EH (cell line): ENCODE measurements around the gene VDAC2.
"Not testable (repeated sequence)": the region's sequence is repeated elsewhere in the genome, so short reads cannot be mapped to it uniquely, and the experiment has no call there.

ENCODE experiments used
- DNase-seq: peaks from one replicate; pipeline ENCODE4 v3.0.0-alpha.2; 2015; ENCODE audit warnings: low read depth

VDAC2 gene

DNA sequence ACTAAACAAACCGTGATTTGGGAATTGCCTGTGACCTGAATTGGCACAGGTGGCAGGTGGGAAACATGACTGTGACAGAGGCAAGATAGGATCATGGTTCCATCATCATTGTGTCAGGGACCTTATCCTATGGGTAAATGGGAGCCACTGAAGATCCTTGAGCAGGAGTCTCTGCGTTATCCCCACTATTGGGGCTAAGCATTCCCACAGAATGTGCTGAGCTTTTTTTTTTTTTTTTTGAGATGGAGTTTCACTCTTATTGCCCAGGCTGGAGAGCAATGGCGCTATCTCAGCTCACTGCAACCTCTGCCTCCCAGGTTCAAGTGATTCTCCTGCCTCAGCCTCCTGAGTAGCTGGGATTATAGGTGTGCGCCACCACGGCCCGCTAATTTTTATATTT, 10.6 kb upstream of the VDAC2 start:
- not testable (repeated sequence) for DNase-seq

- no peak for DNase-seq
Measured at GRCh38 chr10:75201793-75202307, 8.7 kb upstream of the VDAC2 start.

GRCh38 chr10:75202321-75203045, 8.1 kb upstream of the VDAC2 start:
- DNase-seq = peak; percentile 90

DNA sequence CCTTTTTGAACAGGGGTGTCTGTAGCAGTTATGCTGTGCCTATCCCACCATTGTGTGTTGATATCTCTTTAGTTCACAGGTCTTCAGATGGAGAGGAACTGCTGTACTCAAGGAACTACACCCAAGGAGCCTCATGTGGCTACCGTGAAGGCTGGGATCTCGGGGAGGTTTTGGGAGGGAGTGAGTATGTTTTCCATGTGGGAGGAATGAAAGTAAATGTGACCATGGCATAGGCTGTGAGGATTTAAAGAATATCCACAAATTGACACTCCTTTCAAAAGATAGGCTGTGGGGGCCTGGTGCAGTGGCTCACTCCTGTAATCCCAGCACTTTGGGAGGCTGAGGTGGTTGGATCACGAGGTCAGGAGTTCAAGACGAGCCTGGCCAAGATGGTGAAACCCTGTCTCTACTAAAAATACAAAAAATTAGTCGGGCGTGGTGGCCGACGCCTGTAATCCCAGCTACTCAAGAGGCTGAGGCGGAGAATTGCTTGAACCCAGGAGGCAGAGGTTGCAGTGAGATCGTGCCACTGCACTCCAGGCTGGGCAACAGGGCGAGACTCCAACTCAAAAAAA, 7.5 kb upstream of the VDAC2 start:
- not testable (repeated sequence) for DNase-seq

DNA sequence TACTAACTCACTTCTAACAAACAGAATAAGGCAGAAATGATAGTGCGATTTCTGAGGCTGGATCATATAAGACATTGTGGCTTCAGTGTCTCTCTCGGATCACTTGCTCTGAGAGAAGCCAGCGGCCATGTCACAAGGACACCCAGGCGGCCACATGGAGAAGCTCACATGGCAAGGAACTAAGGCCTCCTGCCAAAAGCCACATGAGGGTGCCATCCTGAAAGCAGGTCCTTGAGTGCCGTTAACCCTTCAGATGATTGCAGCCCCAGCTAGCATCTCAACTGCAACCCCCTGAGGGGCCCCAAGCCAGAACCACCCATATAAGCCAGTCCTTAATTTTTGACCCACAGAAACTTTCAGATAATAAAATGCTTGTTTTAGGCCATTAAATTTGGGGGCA, 6.9 kb upstream of the VDAC2 start:
- no peak for DNase-seq

DNA sequence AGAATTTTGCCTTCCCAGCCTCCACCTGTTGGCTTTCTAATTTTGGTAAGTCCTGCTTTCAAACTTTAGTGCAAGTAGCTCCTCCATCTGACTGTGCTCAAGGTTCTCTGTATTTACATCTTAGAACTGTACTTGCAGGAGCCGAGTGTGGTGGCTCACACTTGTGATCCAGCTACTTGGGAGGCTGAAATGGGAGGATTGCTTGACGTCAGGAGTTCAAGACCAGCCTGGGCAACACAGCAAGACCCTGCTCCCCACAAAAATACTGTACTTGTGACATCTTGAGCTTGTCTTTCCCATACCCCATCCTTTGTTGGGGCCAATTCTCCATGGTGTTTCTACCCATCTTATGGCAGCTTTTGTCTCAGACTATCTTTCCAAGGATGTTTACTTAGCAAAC, 4.7 kb upstream of the VDAC2 start:
- DNase-seq = no peak

DNA sequence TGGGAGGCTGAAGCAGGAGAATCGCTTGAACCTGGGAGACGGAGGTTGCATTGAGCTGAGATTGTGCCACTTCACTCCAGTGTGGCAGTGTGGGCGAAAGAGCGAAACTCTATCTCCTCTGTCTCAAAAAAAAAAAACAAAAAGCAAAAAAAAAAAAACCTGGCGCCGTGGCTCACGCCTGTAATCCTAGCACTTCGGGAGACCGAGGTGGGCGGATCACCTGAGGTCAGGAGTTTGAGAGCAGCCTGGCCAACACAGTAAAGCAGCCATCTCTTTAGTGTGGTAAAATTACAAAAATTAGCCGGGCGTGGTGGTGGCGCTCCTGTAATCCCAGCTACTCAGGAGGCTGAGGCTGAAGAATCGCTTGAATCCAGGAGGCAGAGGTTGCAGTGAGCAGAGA, 4.0 kb upstream of the VDAC2 start:
- not testable (repeated sequence) for DNase-seq

DNA sequence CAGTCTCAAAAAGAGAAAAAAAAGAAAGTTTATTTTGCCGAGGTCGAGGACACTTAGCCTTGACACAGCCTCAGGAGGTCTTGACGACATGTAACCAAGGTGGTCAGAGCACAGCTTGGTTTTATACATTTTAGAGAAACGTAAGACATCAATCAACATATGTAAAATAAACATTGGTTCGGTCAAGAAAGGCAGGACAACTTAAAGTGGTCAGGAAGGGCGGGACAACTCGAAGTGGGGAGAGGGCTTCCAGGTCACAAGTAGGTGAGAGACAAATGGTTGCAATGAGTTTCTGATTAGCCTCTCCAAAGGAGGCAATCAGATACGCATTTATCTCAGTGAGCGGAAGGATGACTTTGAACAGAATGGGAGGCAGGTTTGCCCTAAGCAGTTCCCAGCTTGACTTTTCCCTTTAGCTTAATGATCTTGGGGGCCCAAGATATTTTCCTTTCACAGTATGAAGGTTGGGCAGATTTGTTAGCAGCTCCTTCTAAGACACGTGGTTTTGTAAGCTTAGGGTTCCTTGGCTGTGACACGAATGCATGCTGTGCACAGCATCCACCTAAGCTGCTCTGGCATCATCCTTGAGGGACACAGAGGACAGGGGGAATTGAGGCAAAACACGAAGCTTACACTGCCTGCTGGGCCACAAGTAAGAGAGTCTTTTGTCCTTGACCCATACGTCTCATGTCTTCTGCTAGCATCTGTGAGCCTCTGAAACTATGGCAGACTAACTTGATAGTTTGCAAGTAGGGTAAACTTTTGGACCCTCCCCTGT, 3.3 kb upstream of the VDAC2 start:
- no peak for DNase-seq

DNA sequence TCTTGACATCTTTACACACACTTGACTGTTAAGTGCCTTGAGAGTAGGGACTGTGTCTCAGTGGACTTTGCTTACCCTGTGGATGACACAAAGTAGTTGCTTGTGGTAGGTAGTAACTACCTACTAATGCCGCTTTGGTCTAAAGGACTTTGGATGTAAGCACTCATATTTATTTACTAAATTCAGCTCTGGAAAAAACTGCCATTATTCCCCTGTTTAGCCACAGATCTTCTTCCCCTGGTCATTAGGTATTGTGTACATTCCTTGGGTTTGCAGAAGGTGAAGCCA, 2.8 kb upstream of the VDAC2 start:
- no peak for DNase-seq

DNA sequence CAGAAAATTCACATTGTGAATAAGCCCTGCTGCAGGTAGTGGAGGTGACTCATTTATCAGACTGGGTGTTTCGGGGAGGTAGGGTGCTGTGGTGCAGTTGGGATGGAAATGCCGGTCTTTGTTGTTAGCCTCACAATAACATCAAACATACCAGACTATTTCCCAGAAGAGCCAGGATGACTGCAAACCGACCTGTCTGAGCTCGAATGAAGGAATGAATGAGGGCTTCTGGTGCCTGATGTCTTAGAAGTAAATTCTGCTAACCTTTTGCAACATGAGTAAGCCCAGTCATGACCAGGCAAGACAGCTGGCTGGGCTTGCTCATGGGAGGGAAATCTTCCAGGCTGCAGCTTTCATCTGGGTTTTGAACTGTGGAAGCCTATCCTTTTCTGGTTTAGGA, 2.4 kb upstream of the VDAC2 start:
- DNase-seq = peak; percentile 71

GRCh38 chr10:75209086-75209920, 1.3 kb upstream of the VDAC2 start:
- DNase-seq = no peak

DNA sequence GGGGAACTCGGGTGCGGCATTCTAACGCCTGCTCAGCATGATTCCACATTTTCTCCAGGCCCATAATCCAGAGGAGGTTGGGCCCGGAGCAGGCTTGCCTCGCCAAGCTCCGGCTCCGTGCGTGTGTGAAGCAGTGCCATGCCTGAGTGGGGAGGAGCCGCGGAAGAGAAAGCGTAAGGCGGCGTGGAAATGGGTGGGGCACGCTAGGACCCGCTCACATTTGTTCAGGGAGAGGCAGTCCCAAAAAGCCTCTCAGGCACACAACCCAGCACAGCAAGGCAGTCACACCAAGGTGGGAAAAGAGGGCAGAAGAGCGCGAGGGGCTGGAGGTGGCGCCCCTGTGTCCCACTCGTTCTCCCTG, 695 bp upstream of the VDAC2 start:
- DNase-seq = peak; percentile 88

- DNase-seq = peak; percentile 68
Measured at GRCh38 chr10:75211007-75211691, 553 bp downstream of the VDAC2 start.

GRCh38 chr10:75212343-75212742, 1.7 kb downstream of the VDAC2 start:
- DNase-seq = no peak

DNA sequence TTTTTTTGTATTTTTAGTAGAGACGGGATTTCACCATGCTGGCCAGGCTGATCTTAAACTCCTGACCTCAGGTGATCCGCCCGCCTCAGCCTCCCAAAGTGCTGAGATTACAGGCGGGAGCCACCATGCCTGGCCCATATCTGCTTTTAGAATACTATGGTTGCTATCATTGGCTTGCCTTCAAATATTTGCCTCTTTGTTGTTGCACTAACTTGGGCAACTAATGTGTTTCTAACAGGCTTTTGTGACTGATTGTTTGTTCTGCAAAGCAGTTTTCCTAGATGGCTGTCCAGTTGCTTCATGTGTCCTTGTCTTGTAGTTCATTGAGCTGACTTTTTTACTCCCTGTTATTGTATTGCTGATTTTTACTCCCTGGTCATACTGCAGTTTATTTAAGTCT, 9.7 kb downstream of the VDAC2 start:
- no peak for DNase-seq

DNA sequence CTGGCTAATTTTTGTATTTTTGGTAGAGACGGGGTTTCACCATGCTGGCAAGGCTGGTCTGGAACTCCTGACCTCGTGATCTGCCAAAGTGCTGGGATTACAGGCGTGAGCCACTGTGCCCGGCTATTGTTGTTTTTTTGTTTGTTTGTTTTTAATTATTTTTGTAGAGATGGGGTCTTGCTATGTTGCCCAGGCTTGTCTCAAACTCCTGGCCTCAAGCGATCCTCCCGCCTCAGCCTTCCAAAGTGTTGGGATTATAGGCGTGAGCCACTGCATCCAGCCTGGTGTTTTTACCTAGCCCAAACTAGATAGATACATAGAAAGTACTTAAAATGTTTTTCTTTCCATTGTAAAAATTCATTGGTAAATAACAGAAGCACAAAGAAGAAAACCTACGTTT, 10.9 kb downstream of the VDAC2 start:
- not testable (repeated sequence) for DNase-seq

DNA sequence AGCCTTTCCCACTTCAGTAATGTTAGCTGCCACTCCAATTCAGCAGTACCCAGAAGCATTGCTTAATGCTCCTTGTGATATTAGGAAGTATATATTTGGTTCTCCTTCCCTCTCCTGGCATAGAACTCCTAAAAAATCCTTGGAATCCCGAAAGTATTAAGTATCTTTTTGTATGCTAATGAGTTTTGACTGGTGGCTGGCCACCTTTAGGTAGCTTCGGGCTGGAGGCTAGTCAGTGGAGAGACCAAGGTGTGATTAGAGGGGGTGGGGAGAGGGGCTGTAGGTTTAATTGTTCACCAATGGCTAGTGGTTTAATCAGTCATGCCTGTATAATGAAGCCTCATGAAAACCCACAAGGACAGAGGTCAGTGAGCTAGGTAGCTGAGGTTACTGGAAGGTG, 12.9 kb downstream of the VDAC2 start:
- no peak for DNase-seq

DNA sequence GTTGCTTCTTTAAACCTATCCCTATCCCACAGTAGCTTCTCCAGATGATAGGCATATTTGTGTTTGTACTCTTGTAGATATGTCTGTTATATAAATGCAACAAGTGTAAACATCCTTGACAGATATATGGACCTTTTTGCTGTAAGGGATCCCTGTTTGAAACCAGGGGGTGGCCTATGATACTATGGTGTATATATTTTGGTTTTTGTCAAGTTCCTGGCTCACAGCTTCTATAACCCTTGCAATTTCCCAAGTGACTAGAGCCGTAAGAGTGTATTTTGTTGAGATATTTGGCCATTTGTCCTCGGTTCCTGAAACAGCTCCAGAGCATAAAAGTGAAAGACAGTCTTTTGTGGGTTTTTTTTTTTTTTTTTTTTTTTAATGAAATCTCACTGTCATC, 15.5 kb downstream of the VDAC2 start:
- DNase-seq = no peak

DNA sequence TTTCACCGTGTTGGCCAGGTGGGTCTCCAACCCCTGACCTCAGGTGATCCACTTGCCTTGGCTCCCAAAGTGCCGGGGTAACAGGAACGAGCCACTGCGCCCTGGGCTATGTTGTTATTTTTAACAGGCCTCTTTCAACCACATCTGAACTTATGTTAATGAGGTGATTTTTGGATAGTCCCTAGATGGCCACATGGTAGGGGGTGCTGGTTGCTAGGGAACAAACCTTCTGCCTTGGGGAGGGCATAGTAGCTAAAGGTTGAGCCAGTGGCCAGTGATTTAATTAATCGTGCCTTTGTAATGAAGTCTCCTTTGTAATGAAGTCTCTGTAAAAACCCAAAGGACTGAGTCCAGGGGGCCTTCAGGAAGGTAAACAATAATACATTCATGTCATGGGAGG, 16.1 kb downstream of the VDAC2 start:
- DNase-seq = no peak

DNA sequence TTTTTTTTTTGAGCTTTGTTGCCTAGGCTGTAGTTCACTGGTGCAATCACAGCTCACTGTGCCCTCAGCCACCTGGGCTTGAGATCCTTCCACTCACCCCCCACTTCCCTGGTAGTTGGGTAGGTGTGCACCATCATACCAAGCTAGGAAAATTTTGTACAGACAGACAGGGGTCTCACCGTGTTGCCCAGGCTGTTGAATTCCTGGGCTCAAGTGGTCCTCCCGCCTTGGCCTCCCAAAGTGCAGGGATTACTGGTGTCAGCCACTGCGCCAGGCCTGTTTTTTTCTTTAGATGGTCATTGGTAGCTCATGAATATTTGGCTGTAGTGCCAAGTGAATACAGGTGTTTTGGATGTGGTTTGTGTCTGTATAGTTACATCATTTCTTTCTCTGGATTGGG, 17.7 kb downstream of the VDAC2 start:
- no peak for DNase-seq

- no peak for DNase-seq
Measured at GRCh38 chr10:75228834-75229233, 18.2 kb downstream of the VDAC2 start.

GRCh38 chr10:75229971-75230370, 19.4 kb downstream of the VDAC2 start:
- peak; percentile 56 for DNase-seq
